Suprapubic skin (tissue), 4 donors: ENCODE data around the gene KDM2B. TPM values are rescaled to one million over a fixed set of nuclear protein-coding genes. Genes with fewer than 3 reads are reported as not detected.
A peak's percentile ranks its signal among the peaks of the same experiment; 100 is the strongest.

Source experiments
- DNase-seq, 2 donors: peaks; one replicate each; pipeline ENCODE4 v3.0.0-alpha.2; 2019; ENCODE audit warnings: low spot score in 2 of 2
- H3K27ac ChIP-seq: fragments of 200-600 bp; sonication (generic); one replicate; pipeline ENCODE4 v1.5.1; 2019
- H3K27me3 ChIP-seq: fragments of 200-600 bp; sonication (generic); one replicate; pipeline ENCODE4 v1.5.1; 2019
- H3K36me3 ChIP-seq: fragments of 200-600 bp; sonication (generic); one replicate; pipeline ENCODE4 v1.5.1; 2019
- H3K4me1 ChIP-seq: fragments of 200-600 bp; sonication (generic); one replicate; pipeline ENCODE4 v1.5.1; 2019
- H3K4me3 ChIP-seq: fragments of 200-600 bp; sonication (generic); one replicate; pipeline ENCODE4 v1.5.1; 2019; ENCODE audit warnings: mild to moderate bottlenecking
- H3K9me3 ChIP-seq: fragments of 200-600 bp; sonication (generic); one replicate; pipeline ENCODE4 v1.5.1; 2019
- CTCF ChIP-seq, 2 donors: fragments of 200-600 bp in 1 of 2; fragments of 450-650 bp in 1 of 2; sonication (generic) in 1 of 2; IDR thresholded peaks; one replicate each; pipeline ENCODE4 v1.5.1; 2016 to 2019; ENCODE audit warnings: antibody characterized with exemption in 2 of 2, mild to moderate bottlenecking in 1 of 2, moderate library complexity in 1 of 2
- EP300 ChIP-seq: sonication (generic); formaldehyde crosslinking; IDR thresholded peaks from one replicate; pipeline ENCODE4 v1.6.1; 2017; ENCODE audit warnings: antibody characterized with exemption
- POLR2A ChIP-seq, 2 donors: fragments of 450-650 bp; IDR thresholded peaks; one replicate each; pipeline ENCODE4 v1.6.1; 2017; ENCODE audit warnings: antibody characterized with exemption in 2 of 2, mild to moderate bottlenecking in 2 of 2, moderate library complexity in 2 of 2
- POLR2AphosphoS5 ChIP-seq, 3 donors: sonication (generic); formaldehyde crosslinking; IDR thresholded peaks; one replicate each; pipeline ENCODE4 v1.6.1; 2017; ENCODE audit warnings: antibody characterized with exemption in 3 of 3
- WGBS: methylation state at CpG from one replicate; pipeline ENCODE4 v1.1.5; 2018; 5-methylcytosine and 5-hydroxymethylcytosine counted together
- total RNA-seq, 4 donors: library from RNA; depleted of rRNA; stranded (reverse); fragments of >200 nt; gene quantifications; one replicate each; pipeline ENCODE4 v1.1.0, GENCODE V29; 2016

Gene KDM2B
- total RNA-seq, 4 donors from 2014 or later, result 47.8 to 53.7 (median 50.4) TPM

- peaks cover 2% of the 10 kb centered on the region for H3K36me3 ChIP-seq
- TF ChIP-seq EP300 (no peak), POLR2AphosphoS5 (IDR thresholded peaks at IDR 0.05) (peak in 1 of 3 donors; percentile 42)
- H3K27ac ChIP-seq, result peak overlapping the region; percentile 78
- peak in 1 of 2 donors; percentile 84 for DNase-seq
- no peaks in the 10 kb centered on the region for H3K27me3 ChIP-seq
- H3K4me3 ChIP-seq, result peak overlapping the region; percentile 39
- H3K9me3 ChIP-seq, result no peaks in the 10 kb centered on the region
- H3K4me1 ChIP-seq, result peaks cover 20% of the 10 kb centered on the region
- 5% methylated on average over 9 of the region's 35 CpGs for WGBS
Measured at GRCh38 chr12:121452340-121452984, 128.4 kb downstream of the KDM2B start.

- Histone ChIP-seq H3K4me3 (peak overlapping the region; percentile 39), H3K27ac (peak overlapping the region; percentile 78), H3K27me3 (no peaks in the 10 kb centered on the region), H3K36me3 (peaks cover 2% of the 10 kb centered on the region), H3K9me3 (no peaks in the 10 kb centered on the region), H3K4me1 (peaks cover 20% of the 10 kb centered on the region)
- no peak for DNase-seq
- no peak for TF ChIP-seq POLR2A (IDR thresholded peaks at IDR 0.05)
- TF ChIP-seq POLR2AphosphoS5 (IDR thresholded peaks at IDR 0.05), result no peak
- TF ChIP-seq CTCF (IDR thresholded peaks at IDR 0.05), result no peak
- TF ChIP-seq EP300, result no peak
- WGBS, result 13% methylated on average over 4 of the region's 4 CpGs
Measured at GRCh38 chr12:121451961-121452339, 128.9 kb downstream of the KDM2B start.

- Histone ChIP-seq H3K27ac (no peak overlapping the region), H3K4me3 (no peak overlapping the region), H3K9me3 (no peaks in the 10 kb centered on the region), H3K4me1 (peaks cover 32% of the 10 kb centered on the region), H3K36me3 (peaks cover under 1% of the 10 kb centered on the region), H3K27me3 (no peaks in the 10 kb centered on the region)
- no peak for TF ChIP-seq POLR2A (IDR thresholded peaks at IDR 0.05)
- TF ChIP-seq CTCF (IDR thresholded peaks at IDR 0.05), result no peak
- no peak for TF ChIP-seq EP300
- TF ChIP-seq POLR2AphosphoS5 (IDR thresholded peaks at IDR 0.05), result no peak
- no peak for DNase-seq
- WGBS, result 85% methylated on average over 16 of the region's 16 CpGs
Measured at GRCh38 chr12:121448771-121449315, 132.0 kb downstream of the KDM2B start.

- WGBS, result 74% methylated on average over 3 of the region's 3 CpGs
- H3K9me3 ChIP-seq, result no peaks in the 10 kb centered on the region
- H3K27ac ChIP-seq, result no peak overlapping the region
- TF ChIP-seq POLR2A (IDR thresholded peaks at IDR 0.05), result no peak
- no peak for TF ChIP-seq POLR2AphosphoS5 (IDR thresholded peaks at IDR 0.05)
- H3K36me3 ChIP-seq, result peaks cover 14% of the 10 kb centered on the region
- no peak for DNase-seq
- no peak overlapping the region for H3K4me3 ChIP-seq
- H3K27me3 ChIP-seq, result no peaks in the 10 kb centered on the region
- peaks cover 29% of the 10 kb centered on the region for H3K4me1 ChIP-seq
Measured at GRCh38 chr12:121446750-121447149, 134.1 kb downstream of the KDM2B start.

GRCh38 chr12:121444842-121445202 lies 136.0 kb downstream of the KDM2B start:
- Histone ChIP-seq H3K4me1 (peaks cover 27% of the 10 kb centered on the region), H3K27ac (peak overlapping the region; percentile 61), H3K4me3 (no peak overlapping the region), H3K36me3 (peaks cover 33% of the 10 kb centered on the region), H3K27me3 (no peaks in the 10 kb centered on the region), H3K9me3 (no peaks in the 10 kb centered on the region)
- no peak for TF ChIP-seq POLR2AphosphoS5 (IDR thresholded peaks at IDR 0.05)
- TF ChIP-seq POLR2A (IDR thresholded peaks at IDR 0.05), result no peak
- TF ChIP-seq CTCF (IDR thresholded peaks at IDR 0.05), result no peak
- TF ChIP-seq EP300, result no peak
- DNase-seq, result no peak
- 87% methylated on average over 4 of the region's 4 CpGs for WGBS

- peaks cover 39% of the 10 kb centered on the region for H3K36me3 ChIP-seq
- no peak for TF ChIP-seq EP300
- no peak for TF ChIP-seq POLR2A (IDR thresholded peaks at IDR 0.05)
- TF ChIP-seq CTCF (IDR thresholded peaks at IDR 0.05), result no peak
- no peak for TF ChIP-seq POLR2AphosphoS5 (IDR thresholded peaks at IDR 0.05)
- H3K27ac ChIP-seq, result peak overlapping the region; percentile 61
- peak in 1 of 2 donors; percentile 76 for DNase-seq
- WGBS, result 78% methylated on average over 28 of the region's 45 CpGs
- no peaks in the 10 kb centered on the region for H3K9me3 ChIP-seq
- H3K4me3 ChIP-seq, result no peak overlapping the region
- H3K4me1 ChIP-seq, result peaks cover 27% of the 10 kb centered on the region
- no peaks in the 10 kb centered on the region for H3K27me3 ChIP-seq
Measured at GRCh38 chr12:121443911-121444841, 136.6 kb downstream of the KDM2B start.
